Inflammatory macrophage treated with lipopolysaccharide for 4 hours (primary cell): ENCODE measurements around the gene TKTL1.

ENCODE experiments used
- DNase-seq: peaks from one replicate; pipeline ENCODE4 v3.0.0-alpha.2; 2020

The TKTL1 gene

DNA sequence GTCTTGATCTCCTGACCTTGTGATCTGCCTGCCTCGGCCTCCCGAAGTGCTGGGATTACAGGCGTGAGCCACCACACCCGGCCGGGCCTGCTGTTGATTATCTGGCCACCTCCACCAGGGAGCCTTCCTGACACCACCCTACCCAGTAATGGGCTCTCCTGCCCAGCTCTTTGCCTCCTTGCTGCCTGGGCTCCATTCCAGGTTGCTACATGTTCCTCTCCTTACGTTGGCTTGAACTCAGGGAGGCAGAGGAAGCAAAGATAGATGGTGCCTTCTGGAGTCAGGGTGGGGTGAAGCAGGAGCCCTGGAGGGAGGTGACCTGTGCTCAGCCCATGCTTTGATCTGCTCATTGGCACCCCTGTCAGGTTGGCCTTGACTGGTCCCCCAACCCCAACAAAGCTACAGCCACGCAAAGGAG, 52.5 kb downstream of the TKTL1 start:
- no peak for DNase-seq

DNA sequence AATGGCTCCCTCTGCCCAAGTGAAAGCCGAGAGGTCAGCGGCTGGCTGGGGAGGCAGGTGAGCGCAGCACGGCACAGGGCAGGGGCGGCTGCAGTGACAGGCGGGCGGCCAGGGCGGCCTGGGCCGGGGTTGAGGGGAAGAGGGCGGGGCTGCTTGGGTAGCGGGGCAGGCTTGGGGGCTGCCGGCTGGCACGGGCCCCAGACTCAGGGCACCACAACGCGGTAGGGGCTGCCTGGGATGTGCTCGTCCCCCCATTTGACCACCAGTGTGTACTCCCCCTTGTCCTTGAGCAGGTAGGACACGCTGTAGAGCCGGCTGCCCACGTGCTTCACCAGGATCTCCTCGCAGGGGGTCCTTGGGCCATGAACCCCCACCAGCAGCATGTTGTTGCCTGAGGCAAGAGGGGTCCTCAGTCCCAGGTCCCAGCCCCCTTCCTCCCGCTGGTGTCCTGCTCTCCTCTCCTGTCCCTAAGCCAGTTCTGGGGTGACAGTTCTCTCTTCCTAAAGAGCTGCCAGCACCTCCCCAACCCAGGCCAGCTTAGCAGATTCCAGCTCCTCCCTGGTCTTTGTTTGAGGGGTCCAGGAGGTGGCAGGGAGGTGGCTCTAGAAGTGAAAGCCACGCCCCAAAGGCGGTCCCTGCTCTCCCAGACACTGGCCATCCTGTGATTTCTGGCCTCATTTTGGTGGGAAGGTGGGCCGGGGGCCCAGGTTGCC, 53.2 kb downstream of the TKTL1 start:
- DNase-seq, result no peak

DNA sequence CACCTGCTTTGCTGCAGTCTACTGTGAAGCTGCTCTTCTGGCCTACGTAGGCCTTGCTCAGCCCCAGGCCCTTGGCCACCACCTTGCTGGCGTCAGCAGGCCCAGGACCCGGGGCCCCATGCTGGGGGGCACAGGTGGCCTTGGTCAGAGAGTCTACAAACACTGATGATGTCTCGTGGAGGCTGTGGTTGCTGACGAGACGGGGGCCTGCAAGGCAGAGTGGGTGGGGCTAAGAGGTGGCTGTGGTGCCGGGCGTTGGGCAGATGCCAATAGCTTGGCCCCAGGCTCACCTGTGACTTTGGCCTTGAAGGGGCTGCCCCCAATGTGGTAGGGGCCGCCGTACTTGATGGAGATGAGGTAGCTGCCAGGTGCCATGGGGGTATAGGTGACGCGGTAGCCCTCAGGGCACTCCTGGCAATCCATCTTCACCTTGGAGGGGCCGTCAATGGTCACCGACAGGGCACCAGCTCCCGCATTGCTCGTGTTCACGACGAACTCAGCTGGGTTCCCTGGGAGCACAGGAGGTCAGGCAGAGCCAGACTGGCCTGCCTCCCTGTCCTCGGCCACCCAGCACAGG, 53.9 kb downstream of the TKTL1 start:
- no peak for DNase-seq

DNA sequence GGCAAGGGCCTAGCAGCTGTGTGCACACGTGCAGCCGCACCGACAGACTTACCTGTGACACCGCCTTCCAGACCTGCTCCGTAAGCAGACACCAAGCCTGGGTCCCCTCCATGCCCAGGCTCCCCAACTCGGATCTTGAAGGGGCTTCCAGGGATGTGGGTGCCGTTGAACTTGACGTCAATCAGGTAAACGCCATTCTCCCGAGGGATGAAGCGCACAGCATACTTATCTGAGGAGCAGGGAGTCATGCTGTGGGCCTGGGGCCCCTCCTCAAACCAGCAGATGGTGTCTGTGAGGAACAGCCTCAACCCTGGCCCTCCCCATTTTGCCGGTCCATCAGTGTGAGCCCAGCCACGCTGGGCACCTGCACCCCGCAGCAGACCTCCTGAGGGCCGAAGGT, 54.4 kb downstream of the TKTL1 start:
- no peak for DNase-seq

DNA sequence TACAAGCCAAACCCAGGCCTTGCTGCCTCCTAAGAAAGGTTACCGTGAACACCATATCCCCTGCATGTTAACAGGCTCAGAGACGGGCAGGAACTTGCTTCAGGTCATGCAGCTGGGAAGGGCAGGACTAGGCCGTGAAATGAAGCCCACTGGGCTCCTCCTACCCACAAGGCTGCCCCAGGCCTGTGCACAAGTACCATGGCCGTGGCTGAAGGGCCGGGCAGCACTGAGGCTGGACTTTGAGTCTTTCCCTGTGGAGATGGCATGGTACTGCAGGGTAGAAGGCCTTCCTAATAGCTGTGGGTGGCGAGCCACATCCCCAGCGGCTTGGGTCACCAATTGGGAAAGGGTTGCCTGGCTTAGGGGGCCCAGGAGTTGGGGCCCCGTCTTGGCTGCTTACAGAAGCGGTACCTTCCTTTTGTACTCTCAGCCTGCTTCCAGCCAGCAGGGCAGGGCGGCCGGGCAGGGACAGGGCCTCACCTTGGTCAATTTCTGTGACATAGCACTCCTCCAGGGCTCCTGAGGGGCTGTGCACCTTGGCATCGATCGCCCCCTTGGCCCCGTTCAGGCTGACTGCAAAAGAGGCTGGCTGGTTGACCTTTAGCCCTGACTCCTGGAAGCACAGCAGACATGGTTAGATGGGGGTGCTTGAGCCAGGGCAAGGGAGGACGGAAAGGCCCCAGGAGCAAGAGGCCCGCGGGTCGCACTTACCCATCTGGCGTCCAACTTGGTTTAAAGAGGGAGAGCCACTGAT, 55.0 kb downstream of the TKTL1 start:
- no peak for DNase-seq

DNA sequence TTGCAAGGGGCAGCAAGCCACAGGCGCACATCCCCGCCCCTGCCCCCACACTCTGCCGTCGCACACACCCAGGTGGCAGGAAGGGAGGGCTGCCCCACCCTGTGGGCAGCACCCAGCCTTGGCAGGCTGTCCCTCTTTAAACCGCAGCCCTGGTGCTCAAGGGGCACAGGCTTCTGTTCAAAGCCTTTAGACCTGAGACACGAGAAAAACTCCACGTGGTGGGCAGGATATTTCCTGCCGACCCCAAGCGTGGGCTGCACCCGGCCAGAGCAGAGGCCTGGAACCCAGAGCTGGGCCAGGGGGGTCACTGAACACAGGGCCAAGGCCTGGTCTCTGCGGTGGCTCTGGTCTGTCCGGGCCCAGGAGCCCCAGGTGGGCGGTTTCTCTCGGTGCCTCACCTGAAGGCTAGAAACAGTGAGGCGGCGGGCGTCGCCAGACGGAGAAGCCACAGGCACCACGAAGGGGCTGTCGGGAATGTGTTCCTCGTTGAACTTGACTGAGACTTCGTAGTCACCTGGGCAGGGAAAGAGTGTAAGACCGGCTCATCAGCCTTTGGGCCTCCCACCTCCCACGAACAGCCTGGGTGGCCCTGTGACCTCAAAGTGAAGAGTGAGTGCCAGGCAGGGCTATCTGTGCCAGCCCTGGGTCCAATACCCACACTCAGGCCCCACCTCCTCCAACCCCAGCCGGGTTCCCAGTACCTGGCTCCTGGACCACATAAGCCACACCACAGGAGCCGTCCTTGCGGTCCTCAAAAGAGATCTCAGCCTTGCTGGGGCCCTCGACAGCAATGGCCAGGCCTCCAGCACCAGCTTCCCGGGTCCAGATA, 55.8 kb downstream of the TKTL1 start:
- no peak for DNase-seq

DNA sequence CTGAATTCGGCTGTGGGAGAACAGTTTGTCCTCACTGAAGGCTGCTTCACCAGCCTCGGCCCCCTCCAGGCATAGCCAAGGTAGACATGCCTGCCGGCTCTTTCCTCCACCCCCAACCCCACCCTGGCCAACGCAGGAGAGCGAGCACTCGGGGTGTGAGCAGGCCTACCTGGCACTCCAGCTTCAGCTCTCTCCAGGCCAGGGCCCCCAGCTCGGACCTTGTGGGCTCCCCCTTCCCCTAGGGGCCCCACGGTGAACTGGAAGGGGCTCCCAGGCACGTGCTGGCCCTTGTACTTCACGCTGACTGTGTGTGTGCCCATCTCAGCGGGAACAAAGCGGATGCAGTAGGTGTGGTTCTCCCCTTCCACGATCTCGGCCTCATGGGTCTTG, 56.4 kb downstream of the TKTL1 start:
- no peak for DNase-seq

DNA sequence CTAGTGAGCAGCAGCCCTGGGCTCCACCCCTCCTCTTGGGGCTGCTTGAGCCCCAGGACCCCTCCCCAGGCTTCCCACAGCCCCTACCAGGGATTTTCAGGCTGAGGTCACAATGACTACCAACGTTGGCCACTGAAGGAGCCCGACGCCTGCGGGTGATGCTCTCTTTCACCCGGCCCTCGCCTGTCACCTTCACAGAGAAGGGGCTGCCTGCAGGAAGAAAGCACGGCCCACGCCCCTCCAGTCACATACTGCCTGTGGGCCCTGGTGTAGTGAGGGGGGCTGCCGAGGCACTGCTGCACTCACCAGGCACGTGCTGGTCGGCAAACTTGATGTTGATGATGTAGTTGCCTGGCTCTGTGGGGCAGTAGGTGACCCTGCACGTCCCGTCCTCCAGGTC, 56.9 kb downstream of the TKTL1 start:
- no peak for DNase-seq

DNA sequence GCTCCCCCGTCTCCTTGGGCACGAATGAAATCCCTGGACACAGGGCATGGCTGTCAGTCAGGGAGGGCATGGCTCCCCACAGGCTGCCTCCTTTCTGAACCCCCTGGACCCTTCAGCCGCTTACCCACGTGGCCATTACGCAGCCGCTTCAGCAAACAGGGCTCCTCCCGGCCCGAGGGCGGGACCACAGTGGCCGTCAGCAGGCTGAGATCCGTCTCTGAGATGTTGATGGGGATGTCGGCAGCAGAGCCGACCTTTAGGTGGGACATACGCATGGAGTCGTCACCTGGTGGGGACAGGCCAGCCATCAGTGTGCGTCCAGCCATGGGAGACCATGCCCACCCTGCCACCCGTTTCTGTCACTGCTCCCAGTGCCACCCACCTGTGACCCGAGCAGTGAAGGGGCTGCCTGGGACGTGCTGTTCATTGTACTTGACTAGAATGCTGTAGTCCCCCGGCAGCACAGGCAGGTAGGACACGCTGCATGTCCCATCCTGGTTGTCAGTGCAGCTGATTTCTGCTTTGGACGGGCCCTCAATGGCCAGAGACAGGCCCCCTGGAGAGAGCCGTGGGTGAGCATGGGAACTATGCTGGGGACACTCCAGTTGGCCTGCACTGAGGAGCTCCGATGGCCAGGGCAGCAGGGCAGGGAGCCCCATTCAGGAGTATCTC, 57.7 kb downstream of the TKTL1 start:
- no peak for DNase-seq

DNA sequence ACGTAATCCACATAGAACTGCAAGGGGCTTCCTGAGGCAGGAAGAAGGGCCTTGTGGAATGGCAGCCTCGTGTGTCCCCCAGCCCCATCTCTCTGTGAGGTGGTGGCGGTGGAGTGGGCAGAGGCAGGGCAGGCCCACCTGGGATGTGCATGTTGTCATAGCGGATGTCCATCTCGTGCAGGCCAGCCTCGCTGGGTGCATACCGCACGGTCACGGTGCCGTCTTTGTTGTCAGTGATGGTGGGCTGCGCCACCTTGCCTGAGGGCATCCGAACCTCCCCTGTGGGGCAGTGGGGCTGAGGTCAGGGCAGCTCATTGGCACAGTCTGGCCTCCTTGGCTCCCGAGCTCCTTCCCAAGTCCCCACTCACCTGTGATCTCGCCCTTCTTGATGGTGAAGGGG, 58.4 kb downstream of the TKTL1 start:
- DNase-seq, result no peak

DNA sequence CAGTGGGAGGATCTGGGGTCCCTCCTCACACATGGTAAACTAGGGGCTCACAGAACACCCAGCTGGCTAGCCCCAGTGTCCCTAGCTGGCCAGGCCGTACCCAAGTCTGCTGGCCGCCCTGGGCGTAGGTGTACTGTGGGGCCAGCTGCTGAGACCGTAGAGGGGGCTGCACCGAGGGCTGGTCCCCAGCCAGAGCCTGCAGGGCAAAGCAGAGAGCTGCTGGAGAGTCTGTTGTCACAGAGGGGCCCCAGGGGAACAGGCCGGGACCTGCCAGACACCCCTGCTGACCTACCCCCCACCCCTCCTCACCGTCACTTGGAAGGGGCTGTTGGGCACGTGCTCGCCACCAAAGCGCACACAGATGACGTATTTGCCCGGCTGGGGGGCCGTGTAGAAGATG, 58.9 kb downstream of the TKTL1 start:
- DNase-seq, result no peak

DNA sequence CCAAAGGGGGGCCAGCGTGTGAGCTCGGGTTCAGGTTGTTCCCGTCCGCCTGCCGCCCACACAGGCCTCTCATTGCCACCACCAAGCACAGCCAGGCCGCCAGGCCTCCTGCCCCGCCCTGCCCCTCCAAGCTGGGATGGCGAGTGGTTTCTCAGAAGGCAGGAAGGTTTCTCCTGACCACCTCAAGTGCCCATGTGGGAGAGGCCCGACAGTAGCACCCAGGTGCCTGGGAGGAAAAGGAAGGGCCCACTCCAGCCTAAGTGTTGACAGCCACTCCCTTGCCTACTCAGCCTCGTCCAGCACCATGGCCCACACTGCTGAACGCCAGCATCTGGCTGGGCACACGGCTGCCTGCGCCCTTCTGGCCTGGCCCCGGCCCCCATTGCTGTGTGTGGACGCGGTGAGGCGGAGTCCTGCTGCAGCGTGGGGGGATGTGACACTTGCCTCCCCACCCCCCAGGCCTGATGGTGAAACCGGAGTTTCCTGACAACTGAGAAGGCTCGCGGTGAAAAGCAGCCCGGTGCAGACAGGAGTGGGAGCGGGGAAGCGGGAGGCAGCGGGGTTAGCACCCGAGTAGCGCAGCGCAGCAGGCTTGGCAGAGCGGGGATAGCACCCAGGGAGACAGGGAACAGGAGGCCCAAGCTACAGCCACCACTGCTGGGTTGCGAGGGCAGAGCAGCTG, 59.6 kb downstream of the TKTL1 start:
- no peak for DNase-seq

DNA sequence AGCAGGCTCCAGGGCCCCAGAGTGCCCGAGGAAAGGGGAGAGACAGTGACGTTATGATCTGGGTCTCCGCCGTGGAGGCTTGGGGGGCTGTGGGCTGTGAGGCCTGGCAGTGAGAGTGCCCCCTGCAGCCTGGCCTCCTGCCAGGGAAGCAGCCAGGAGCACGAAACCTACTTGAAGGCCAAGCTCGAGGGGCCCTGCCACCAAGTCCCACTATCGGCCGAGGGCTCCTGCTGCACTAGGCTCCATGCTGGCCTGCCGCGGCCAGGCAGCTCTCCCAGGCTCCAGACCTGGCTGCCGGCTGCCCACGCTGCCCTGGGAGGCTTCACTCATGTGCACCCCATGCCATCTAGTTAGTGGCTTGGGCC, 60.2 kb downstream of the TKTL1 start:
- no peak for DNase-seq

DNA sequence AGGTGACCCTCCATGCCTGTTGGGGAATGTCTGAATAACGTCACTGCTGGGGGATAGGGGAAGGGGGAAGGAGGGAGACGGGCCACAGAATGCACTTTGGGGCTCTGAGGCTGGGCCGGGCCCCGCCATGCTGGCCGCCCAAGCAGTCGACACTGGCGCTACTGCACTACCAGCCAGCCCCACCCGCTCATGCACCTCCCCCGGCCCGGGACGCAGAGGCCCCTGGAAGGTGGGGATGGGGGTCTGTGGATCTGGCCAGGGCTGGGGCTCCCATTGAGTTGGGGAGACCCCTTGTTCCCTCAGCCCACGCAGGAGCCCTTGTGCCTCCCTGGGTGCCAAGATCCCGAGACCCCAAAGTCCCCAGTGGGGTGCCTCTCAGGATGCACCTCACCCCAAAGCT, 61.0 kb downstream of the TKTL1 start:
- DNase-seq, result no peak

DNA sequence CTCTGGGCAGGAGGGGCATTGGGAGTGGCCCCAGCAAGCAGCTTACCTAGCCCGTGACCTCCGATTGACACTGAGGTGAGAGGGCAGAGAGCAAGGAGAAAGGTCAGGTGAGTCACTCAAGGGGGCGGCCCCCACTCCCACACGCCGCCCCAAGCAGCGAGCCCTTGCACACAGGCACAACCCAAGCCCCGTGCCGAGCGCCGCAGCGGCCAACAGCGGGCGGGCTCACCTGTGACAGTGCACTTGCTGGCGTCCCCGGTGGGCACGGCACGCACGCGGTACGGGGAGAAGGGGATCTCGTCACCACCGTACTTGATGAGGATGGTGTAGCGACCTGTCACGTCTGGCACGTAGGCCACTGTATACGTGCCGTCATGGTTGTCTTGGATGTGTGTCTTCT, 61.6 kb downstream of the TKTL1 start:
- no peak for DNase-seq

DNA sequence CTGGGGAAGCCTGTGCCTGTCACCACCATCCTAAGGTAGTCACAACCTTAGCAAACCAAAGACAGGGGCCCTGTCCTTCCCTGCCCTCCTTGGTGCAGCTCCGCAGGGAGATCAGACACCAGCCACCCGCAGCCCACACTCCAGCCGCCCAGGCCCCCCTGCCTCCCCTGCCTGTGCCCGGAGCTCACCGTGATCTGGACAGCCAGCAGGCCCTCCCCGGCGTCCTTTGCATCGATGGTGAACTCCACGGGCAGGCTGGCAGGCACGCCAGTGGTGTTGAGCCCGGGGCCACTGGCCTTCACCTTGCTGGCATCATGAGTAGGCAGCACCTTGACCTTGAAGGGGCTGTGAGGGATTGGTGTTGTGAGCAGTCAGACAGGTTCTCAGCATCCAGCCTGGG, 62.4 kb downstream of the TKTL1 start:
- DNase-seq, result no peak

DNA sequence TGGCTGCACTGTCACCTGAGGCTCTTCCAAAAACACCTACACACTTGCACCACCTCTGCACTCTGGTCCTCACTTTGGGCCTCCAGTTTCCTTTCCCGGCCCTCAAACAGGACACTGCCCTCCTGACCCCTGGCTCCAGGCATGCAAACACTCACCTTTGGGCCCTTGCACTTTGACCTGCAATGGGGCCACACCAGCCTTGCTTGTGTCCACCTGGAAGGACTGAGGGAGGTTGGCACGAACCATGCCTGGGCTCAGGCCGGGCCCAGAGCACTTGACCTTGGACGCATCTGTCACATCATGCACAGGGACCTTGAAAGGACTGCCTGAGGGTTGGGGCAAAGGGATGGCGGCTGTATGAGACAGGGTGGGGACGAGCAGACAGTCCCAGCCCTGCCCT, 63.2 kb downstream of the TKTL1 start:
- DNase-seq, result no peak

DNA sequence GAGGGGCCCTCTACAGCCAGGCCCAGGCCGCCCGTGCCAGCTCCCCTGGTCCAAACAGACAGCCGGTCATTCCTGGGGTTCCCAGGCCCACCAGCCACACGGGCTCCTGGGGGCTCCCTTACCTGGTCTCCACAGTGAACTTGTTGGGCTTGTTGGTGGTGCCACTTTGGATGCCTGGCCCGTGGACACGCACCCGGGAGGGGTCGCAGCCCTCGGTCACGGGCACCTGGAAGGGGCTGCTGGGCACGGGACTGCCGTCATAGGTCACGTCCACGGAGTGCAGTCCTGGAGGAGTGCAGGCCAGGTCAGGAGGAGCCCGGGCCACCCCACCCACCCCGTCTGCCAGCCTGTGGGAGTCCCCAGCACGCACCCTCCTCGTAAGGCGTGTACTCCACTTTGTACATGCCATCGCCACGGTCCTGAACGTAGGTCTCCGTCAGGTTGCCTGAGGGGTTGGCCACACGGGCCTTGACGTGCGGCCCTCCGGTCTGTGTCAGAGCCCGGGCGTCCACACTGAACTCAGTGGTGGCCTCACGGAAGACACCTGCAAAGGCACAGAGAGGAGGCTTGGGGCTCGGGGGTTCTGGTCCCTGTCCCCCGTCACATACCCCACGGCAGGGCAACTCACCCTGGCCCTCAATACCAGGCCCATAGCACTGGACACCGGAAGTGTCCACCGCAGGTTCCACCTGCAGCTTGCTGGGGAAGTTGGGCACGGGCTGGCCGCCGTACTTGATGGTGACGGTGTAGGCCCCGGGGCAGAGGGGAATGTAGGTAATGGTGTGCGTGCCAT, 64.0 kb downstream of the TKTL1 start:
- DNase-seq, result no peak

DNA sequence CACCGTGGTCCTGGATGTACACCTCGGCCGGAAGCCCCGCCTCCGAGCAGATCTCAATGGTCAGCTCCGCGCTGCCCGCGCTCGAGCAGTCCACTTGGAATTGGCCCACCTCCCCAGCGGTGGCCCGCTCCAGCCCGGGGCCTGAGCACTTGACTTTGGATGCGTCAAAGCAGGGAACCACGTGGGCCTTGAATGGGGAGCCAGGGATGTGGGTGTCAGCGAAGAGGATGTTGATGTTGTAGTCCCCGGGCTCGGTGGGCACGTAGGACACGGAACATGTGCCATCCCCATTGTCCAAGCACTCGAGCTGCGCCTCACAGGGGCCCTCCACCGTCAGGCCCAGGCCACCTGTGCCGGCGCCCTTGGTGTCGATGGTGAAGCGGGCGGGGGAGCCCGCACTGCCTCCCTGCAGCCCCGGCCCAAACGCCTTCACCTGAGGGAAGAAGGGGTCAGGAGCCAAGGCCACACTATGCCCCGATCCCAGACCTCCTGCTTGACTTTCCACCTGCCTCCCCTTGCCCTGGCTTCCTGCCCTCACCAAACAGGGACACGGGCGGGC, 64.6 kb downstream of the TKTL1 start:
- no peak for DNase-seq

DNA sequence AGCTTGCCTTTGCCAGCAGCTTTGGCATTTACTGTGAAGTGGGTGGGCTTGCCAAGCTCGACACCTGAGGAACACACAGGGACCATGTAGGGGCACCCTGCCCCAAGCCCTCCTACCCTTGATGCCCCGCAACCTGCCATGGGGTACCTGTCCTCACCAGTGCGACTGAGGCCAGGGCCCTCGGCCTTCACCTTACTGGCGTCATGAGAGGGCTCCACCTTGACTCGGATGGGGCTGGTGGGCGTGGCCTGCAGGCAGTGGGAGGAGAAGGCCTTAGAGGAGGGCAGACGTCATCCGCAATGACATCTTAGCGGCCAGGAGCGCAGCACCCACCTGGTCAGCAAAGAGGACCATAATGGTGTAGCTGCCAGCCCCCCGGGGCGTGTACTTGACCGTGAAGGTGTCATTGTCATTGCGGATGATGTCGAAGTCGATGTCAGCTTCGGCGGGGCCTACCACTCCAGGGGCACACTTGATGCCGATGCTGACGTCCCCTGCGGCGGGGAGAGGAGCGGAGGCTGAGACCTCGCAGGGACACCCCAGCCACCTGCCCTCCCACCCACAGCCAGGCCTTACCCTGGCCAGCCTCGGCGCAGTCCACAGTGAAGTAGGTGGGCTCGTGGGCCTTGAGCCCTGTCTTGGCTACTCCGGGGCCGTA, 66.6 kb downstream of the TKTL1 start:
- no peak for DNase-seq
